ENCODE results near the gene DIO1. TPM values are rescaled to one million over a fixed set of nuclear protein-coding genes. Genes with fewer than 3 reads are reported as not detected.
A peak's percentile ranks its signal among the peaks of the same experiment; 100 is the strongest.

Gene DIO1
- total RNA-seq, 1 experiment from 2014 or later = 0.28 TPM

- TF ChIP-seq TCF7L2 (IDR thresholded peaks at IDR 0.05; ENCODE audit: low read depth, low read length) (no peak), SIN3A (IDR thresholded peaks at IDR 0.05; ENCODE audit: borderline replicate concordance, insufficient read depth, low read depth, low read length) (no peak), REST (IDR thresholded peaks at IDR 0.05; ENCODE audit: insufficient read depth in 1 of 2, low read depth in 2 of 2, low read length in 1 of 2) (no peak), CTCF (IDR thresholded peaks at IDR 0.05) (no peak), POLR2AphosphoS5 (IDR thresholded peaks at IDR 0.05; ENCODE audit: low read depth, low read length) (no peak)
- Histone ChIP-seq H3K27me3 (ENCODE audit: control insufficient read depth, insufficient read depth, low read length) (no peaks in the 10 kb centered on the region), H3K4me3 (ENCODE audit: low read depth in 2 of 2, low read length in 2 of 2) (peak overlapping the region; percentile 66 to 78), H3K4me1 (ENCODE audit: control insufficient read depth, insufficient read depth, low read length) (peaks cover 26% of the 10 kb centered on the region), H3K27ac (ENCODE audit: low read length) (peak overlapping the region; percentile 82), H3K36me3 (ENCODE audit: control insufficient read depth, insufficient read depth, low read length) (peaks cover 4% of the 10 kb centered on the region), H3K9me3 (ENCODE audit: control insufficient read depth, insufficient read depth, low read depth, low read length) (no peaks in the 10 kb centered on the region)
- BruUV-seq (replicated peaks) = no TSS peak
- ChIA-PET CTCF (interaction anchor here (0.7 to 0.9 kb wide), 2 partner anchors 10 to 12 kb away, joined by 5 read pairs; no protein-coding TSS in a partner anchor), POLR2A (interaction anchor here (0.7 kb wide), 1 partner anchor 22 kb away, joined by 15 read pairs; no protein-coding TSS in a partner anchor)
- in situ Hi-C loops (cut with HindIII; ENCODE audit: low pct_unique_long_range_greater_than_20kb, low sequenced_read_pairs) (no loop called here), intact Hi-C loops (cut with micrococcal nuclease; ENCODE audit: unreplicated experiment) (loop anchor here (5.0 kb wide), 1 partner anchor 85 kb away; no protein-coding TSS in a partner anchor)
- DNase-seq (ENCODE audit: low read depth, low spot score) (no peak), ATAC-seq (no peak)
Observed at GRCh38 chr1:53947172-53947907, 53.4 kb downstream of the DIO1 start.

- Histone ChIP-seq H3K4me3 (ENCODE audit: low read depth in 2 of 2, low read length in 2 of 2) (no peak overlapping the region), H3K36me3 (ENCODE audit: control insufficient read depth, insufficient read depth, low read length) (peaks cover 4% of the 10 kb centered on the region), H3K9me3 (ENCODE audit: control insufficient read depth, insufficient read depth, low read depth, low read length) (no peaks in the 10 kb centered on the region), H3K4me1 (ENCODE audit: control insufficient read depth, insufficient read depth, low read length) (peaks cover 26% of the 10 kb centered on the region), H3K27ac (ENCODE audit: low read length) (no peak overlapping the region), H3K27me3 (ENCODE audit: control insufficient read depth, insufficient read depth, low read length) (no peaks in the 10 kb centered on the region)
- intact Hi-C loops (cut with micrococcal nuclease; ENCODE audit: unreplicated experiment) (loop anchor here (2.0 to 5.0 kb wide), 2 partner anchors 69 to 86 kb away; no protein-coding TSS in a partner anchor), in situ Hi-C loops (cut with HindIII; ENCODE audit: low pct_unique_long_range_greater_than_20kb, low sequenced_read_pairs) (no loop called here)
- ATAC-seq = no peak
- POLR2A ChIA-PET = interaction anchor here (0.7 kb wide), 1 partner anchor 23 kb away, joined by 15 read pairs; no protein-coding TSS in a partner anchor
- CTCF ChIA-PET = interaction anchor here (0.6 to 0.9 kb wide), 3 partner anchors 10 to 14 kb away, joined by 3 to 5 read pairs (median 5); no protein-coding TSS in a partner anchor
- BruUV-seq (replicated peaks) = no TSS peak
- TF ChIP-seq REST (IDR thresholded peaks at IDR 0.05; ENCODE audit: insufficient read depth in 1 of 2, low read depth in 2 of 2, low read length in 1 of 2) = no peak
- no peak for TF ChIP-seq CTCF (IDR thresholded peaks at IDR 0.05)
- no peak for TF ChIP-seq SIN3A (IDR thresholded peaks at IDR 0.05; ENCODE audit: borderline replicate concordance, insufficient read depth, low read depth, low read length)
- no peak for TF ChIP-seq TCF7L2 (IDR thresholded peaks at IDR 0.05; ENCODE audit: low read depth, low read length)
- TF ChIP-seq POLR2AphosphoS5 (IDR thresholded peaks at IDR 0.05; ENCODE audit: low read depth, low read length) = no peak
- DNase-seq (ENCODE audit: low read depth, low spot score) = no peak
Observed at GRCh38 chr1:53948291-53948690, 54.3 kb downstream of the DIO1 start.

Measured in Panc1 (cell line).